ENCODE measurements around the gene AKNAD1.

AKNAD1 gene

DNA sequence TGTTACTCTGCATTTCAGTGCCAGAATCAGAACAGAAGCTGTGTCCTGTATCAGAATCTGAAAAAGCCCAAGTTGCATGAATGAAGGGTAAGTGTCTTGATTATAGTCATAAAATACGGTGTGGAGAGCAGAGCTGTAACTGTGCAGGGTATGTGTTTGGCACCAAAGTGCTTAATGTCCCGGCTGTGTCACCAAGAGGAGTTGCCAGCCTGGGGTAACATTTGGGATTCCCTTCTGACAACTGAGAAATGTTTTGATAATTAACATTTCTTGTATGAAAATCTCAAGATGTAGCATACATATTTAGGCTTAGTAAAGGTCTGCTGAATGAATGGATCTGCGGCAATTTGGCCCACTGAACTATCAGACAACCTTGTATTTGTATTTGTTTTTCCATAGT, 33.3 kb downstream of the AKNAD1 start:
- H2BK5ac ChIP-seq (ENCODE audit: low read length), result no peak overlapping the region
- H3K4me2 ChIP-seq (ENCODE audit: low read length), result no peak overlapping the region
- H3K18ac ChIP-seq (ENCODE audit: low read length), result no peak overlapping the region
- no peak overlapping the region for H2BK15ac ChIP-seq (replicated peaks; ENCODE audit: low read depth)
- H3K56ac ChIP-seq (ENCODE audit: low read length), result no peak overlapping the region
- H4K5ac ChIP-seq (ENCODE audit: low read length), result no peak overlapping the region
- DNase-seq, result no peak
- no peaks in the 10 kb centered on the region for H3K36me3 ChIP-seq (ENCODE audit: control insufficient read depth, insufficient read depth, low read length)
- H3K4me3 ChIP-seq (ENCODE audit: low read length), result no peak overlapping the region
- H3K23ac ChIP-seq (ENCODE audit: low read length), result no peak overlapping the region
- no peak overlapping the region for H4K8ac ChIP-seq (ENCODE audit: low read depth, low read length)
- H3K27ac ChIP-seq (ENCODE audit: low read depth, low read length), result no peak overlapping the region
- no peak overlapping the region for H3K9ac ChIP-seq (ENCODE audit: low read length)
- no peaks in the 10 kb centered on the region for H3K79me1 ChIP-seq (ENCODE audit: low read length)
- H2BK120ac ChIP-seq (ENCODE audit: low read depth, low read length), result no peak overlapping the region
- no peak overlapping the region for H2AK5ac ChIP-seq (ENCODE audit: low read length)
- no peaks in the 10 kb centered on the region for H3K27me3 ChIP-seq (ENCODE audit: insufficient read depth, low read length, poor library complexity)
- H3K4me1 ChIP-seq (ENCODE audit: control insufficient read depth, low read depth, low read length), result peaks cover 3% of the 10 kb centered on the region
- H3K79me2 ChIP-seq (ENCODE audit: control insufficient read depth, insufficient read depth, low read length), result no peaks in the 10 kb centered on the region
- no CpG with 5 or more reads among the region's 3 CpGs for WGBS (ENCODE audit: extremely low coverage, insufficient coverage, low lambda C conversion rate)
- H3K4ac ChIP-seq (ENCODE audit: low read depth, low read length), result no peak overlapping the region

DNA sequence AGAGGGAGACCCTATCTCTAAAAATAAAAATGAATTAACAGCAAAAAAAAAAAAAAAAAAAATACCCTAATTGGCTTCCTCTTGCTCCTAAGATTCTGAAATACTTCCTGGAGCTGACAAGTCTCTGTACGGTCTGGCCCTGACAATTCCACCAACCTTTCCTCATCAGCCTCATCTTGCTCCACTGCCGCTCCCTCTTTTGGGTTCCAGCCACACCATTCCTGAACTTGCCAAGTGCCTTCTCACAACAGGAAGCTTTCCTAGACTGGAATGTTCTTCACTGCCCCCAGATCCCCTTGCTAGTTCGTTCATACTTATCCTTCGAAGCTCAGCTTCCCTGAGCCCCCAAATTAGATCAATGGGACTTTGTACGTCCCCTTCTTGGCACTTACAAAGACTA, 37.0 kb downstream of the AKNAD1 start:
- H3K18ac ChIP-seq (ENCODE audit: low read length), result no peak overlapping the region
- no peaks in the 10 kb centered on the region for H3K36me3 ChIP-seq (ENCODE audit: control insufficient read depth, insufficient read depth, low read length)
- no peak for DNase-seq
- no peak overlapping the region for H3K23ac ChIP-seq (ENCODE audit: low read length)
- no peak overlapping the region for H3K4me2 ChIP-seq (ENCODE audit: low read length)
- no peak overlapping the region for H4K5ac ChIP-seq (ENCODE audit: low read length)
- no peak overlapping the region for H3K4me3 ChIP-seq (ENCODE audit: low read length)
- H2AK5ac ChIP-seq (ENCODE audit: low read length), result no peak overlapping the region
- H3K4ac ChIP-seq (ENCODE audit: low read depth, low read length), result no peak overlapping the region
- H3K27ac ChIP-seq (ENCODE audit: low read depth, low read length), result no peak overlapping the region
- no peak overlapping the region for H3K9ac ChIP-seq (ENCODE audit: low read length)
- no peaks in the 10 kb centered on the region for H3K79me1 ChIP-seq (ENCODE audit: low read length)
- H3K4me1 ChIP-seq (ENCODE audit: control insufficient read depth, low read depth, low read length), result no peaks in the 10 kb centered on the region
- H4K8ac ChIP-seq (ENCODE audit: low read depth, low read length), result no peak overlapping the region
- H2BK5ac ChIP-seq (ENCODE audit: low read length), result no peak overlapping the region
- H2BK15ac ChIP-seq (replicated peaks; ENCODE audit: low read depth), result no peak overlapping the region
- no peak overlapping the region for H2BK120ac ChIP-seq (ENCODE audit: low read depth, low read length)
- no peak overlapping the region for H3K56ac ChIP-seq (ENCODE audit: low read length)
- H3K79me2 ChIP-seq (ENCODE audit: control insufficient read depth, insufficient read depth, low read length), result no peaks in the 10 kb centered on the region
- no peaks in the 10 kb centered on the region for H3K27me3 ChIP-seq (ENCODE audit: insufficient read depth, low read length, poor library complexity)
- no CpG with 5 or more reads among the region's 5 CpGs for WGBS (ENCODE audit: extremely low coverage, insufficient coverage, low lambda C conversion rate)

DNA sequence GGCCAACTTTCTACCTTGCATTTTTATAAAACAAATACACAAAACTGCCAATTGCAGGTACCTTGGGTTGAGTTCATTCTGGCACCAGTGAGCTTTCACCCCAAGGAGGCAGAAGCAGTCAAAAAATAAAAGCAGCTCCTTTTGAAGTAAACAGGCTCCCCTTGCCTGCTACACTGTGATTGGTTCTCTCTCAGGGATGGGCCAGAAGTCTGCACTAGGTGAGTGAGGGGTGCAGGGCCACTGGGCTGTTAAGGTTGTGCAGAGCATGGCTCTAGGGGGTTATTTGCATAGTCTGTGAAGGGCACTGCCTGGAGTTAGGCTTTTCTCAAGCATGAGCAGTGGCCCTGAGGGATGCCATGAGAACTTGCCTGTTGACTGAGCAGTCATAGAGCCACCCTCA, 39.1 kb downstream of the AKNAD1 start:
- no peak overlapping the region for H3K4ac ChIP-seq (ENCODE audit: low read depth, low read length)
- H3K4me3 ChIP-seq (ENCODE audit: low read length), result no peak overlapping the region
- H4K5ac ChIP-seq (ENCODE audit: low read length), result no peak overlapping the region
- DNase-seq, result peak; percentile 13
- H3K79me2 ChIP-seq (ENCODE audit: control insufficient read depth, insufficient read depth, low read length), result no peaks in the 10 kb centered on the region
- no peaks in the 10 kb centered on the region for H3K27me3 ChIP-seq (ENCODE audit: insufficient read depth, low read length, poor library complexity)
- no peak overlapping the region for H3K18ac ChIP-seq (ENCODE audit: low read length)
- H3K9ac ChIP-seq (ENCODE audit: low read length), result no peak overlapping the region
- H2BK5ac ChIP-seq (ENCODE audit: low read length), result no peak overlapping the region
- H2BK15ac ChIP-seq (replicated peaks; ENCODE audit: low read depth), result no peak overlapping the region
- no peak overlapping the region for H2AK5ac ChIP-seq (ENCODE audit: low read length)
- no peaks in the 10 kb centered on the region for H3K4me1 ChIP-seq (ENCODE audit: control insufficient read depth, low read depth, low read length)
- no peaks in the 10 kb centered on the region for H3K79me1 ChIP-seq (ENCODE audit: low read length)
- H2BK120ac ChIP-seq (ENCODE audit: low read depth, low read length), result no peak overlapping the region
- no peak overlapping the region for H3K27ac ChIP-seq (ENCODE audit: low read depth, low read length)
- H3K56ac ChIP-seq (ENCODE audit: low read length), result no peak overlapping the region
- H3K23ac ChIP-seq (ENCODE audit: low read length), result no peak overlapping the region
- no peak overlapping the region for H3K4me2 ChIP-seq (ENCODE audit: low read length)
- H3K36me3 ChIP-seq (ENCODE audit: control insufficient read depth, insufficient read depth, low read length), result no peaks in the 10 kb centered on the region
- H4K8ac ChIP-seq (ENCODE audit: low read depth, low read length), result no peak overlapping the region

DNA sequence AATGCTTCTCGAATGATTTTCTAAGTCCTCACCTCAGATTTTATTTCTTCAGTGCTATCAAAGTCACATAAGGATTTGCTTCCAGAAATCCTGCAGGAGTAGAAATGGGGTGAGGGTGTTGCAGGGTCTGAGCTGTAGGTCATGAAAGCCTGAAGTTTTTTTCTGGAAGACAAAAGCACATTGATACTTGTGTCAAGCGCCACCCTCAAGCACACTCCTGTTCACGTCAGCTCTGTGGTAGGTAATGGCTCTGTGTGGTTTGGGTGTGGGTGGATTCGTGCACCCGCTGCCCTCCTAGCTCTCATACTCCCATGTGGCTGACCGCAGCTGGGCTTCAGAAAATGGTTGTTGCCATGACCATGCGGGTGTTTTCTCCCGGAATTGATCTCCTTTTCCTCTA, 39.9 kb downstream of the AKNAD1 start:
- Histone ChIP-seq H3K9ac (ENCODE audit: low read length) (no peak overlapping the region), H3K4me3 (ENCODE audit: low read length) (no peak overlapping the region), H3K18ac (ENCODE audit: low read length) (no peak overlapping the region), H3K27me3 (ENCODE audit: insufficient read depth, low read length, poor library complexity) (no peaks in the 10 kb centered on the region), H2BK15ac (replicated peaks; ENCODE audit: low read depth) (no peak overlapping the region), H4K5ac (ENCODE audit: low read length) (no peak overlapping the region), H3K27ac (ENCODE audit: low read depth, low read length) (no peak overlapping the region), H3K36me3 (ENCODE audit: control insufficient read depth, insufficient read depth, low read length) (no peaks in the 10 kb centered on the region), H3K23ac (ENCODE audit: low read length) (no peak overlapping the region), H3K56ac (ENCODE audit: low read length) (peak overlapping the region; percentile 47), H2BK120ac (ENCODE audit: low read depth, low read length) (no peak overlapping the region), H3K4me2 (ENCODE audit: low read length) (no peak overlapping the region), H2BK5ac (ENCODE audit: low read length) (no peak overlapping the region), H3K4ac (ENCODE audit: low read depth, low read length) (no peak overlapping the region), H3K79me1 (ENCODE audit: low read length) (no peaks in the 10 kb centered on the region), H3K4me1 (ENCODE audit: control insufficient read depth, low read depth, low read length) (no peaks in the 10 kb centered on the region), H3K79me2 (ENCODE audit: control insufficient read depth, insufficient read depth, low read length) (no peaks in the 10 kb centered on the region), H2AK5ac (ENCODE audit: low read length) (no peak overlapping the region), H4K8ac (ENCODE audit: low read depth, low read length) (no peak overlapping the region)
- no CpG with 5 or more reads among the region's 8 CpGs for WGBS (ENCODE audit: extremely low coverage, insufficient coverage, low lambda C conversion rate)
- no peak for DNase-seq

DNA sequence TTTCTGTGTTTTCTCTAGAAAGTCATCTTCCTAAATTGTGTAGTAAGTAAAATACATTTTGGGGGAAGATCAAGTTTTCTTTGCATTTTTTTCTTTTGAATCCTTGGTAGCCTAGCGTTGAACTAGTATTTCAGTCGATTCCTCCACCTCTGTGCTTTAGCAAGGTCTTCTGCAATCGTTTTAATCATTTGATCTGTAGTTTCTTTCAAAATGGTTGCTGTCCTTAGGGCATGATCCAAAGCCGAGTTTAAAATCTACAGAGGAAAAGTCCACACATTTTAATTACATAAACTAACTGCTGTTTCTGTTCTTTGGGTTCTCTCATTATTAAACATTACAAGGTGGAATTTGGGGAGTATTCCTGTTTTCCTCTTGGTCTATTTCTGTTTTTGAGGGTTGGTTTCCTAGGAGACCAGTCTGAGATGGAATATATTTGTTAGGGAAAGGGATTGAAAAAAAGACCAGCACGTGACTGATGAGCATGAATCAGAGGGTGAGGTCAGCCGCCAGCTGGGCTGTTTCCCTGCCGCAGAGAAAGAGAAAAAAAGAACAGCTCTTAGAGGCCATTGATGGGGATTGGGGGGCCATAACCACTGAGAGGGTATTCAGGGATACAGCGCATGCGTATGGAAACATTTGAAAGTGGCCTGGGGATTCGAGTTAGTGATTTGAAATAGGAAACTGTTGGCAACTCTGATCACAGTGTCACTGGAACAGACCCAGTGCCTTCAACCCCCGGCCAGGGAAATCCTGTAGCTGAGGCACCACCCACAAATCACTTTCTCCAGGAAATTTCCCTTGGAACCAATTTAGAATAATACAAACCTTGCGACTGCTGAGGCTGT, 40.6 kb downstream of the AKNAD1 start:
- H4K5ac ChIP-seq (ENCODE audit: low read length), result no peak overlapping the region
- H3K27ac ChIP-seq (ENCODE audit: low read depth, low read length), result no peak overlapping the region
- no CpG with 5 or more reads among the region's 12 CpGs for whole genome bisulfite sequencing (ENCODE audit: extremely low coverage, insufficient coverage, low lambda C conversion rate)
- no peaks in the 10 kb centered on the region for H3K79me2 ChIP-seq (ENCODE audit: control insufficient read depth, insufficient read depth, low read length)
- no peak overlapping the region for H3K23ac ChIP-seq (ENCODE audit: low read length)
- H2AK5ac ChIP-seq (ENCODE audit: low read length), result no peak overlapping the region
- no peaks in the 10 kb centered on the region for H3K4me1 ChIP-seq (ENCODE audit: control insufficient read depth, low read depth, low read length)
- no peaks in the 10 kb centered on the region for H3K36me3 ChIP-seq (ENCODE audit: control insufficient read depth, insufficient read depth, low read length)
- no peak overlapping the region for H3K9ac ChIP-seq (ENCODE audit: low read length)
- H3K4me3 ChIP-seq (ENCODE audit: low read length), result no peak overlapping the region
- no peak overlapping the region for H3K4me2 ChIP-seq (ENCODE audit: low read length)
- peak overlapping the region; percentile 60 for H2BK15ac ChIP-seq (replicated peaks; ENCODE audit: low read depth)
- H4K8ac ChIP-seq (ENCODE audit: low read depth, low read length), result no peak overlapping the region
- H2BK5ac ChIP-seq (ENCODE audit: low read length), result no peak overlapping the region
- no peaks in the 10 kb centered on the region for H3K27me3 ChIP-seq (ENCODE audit: insufficient read depth, low read length, poor library complexity)
- no peak overlapping the region for H3K4ac ChIP-seq (ENCODE audit: low read depth, low read length)
- H3K79me1 ChIP-seq (ENCODE audit: low read length), result no peaks in the 10 kb centered on the region
- DNase-seq, result peak; percentile 82
- H3K56ac ChIP-seq (ENCODE audit: low read length), result peak overlapping the region; percentile 28
- H3K18ac ChIP-seq (ENCODE audit: low read length), result peak overlapping the region; percentile 51
- no peak overlapping the region for H2BK120ac ChIP-seq (ENCODE audit: low read depth, low read length)

DNA sequence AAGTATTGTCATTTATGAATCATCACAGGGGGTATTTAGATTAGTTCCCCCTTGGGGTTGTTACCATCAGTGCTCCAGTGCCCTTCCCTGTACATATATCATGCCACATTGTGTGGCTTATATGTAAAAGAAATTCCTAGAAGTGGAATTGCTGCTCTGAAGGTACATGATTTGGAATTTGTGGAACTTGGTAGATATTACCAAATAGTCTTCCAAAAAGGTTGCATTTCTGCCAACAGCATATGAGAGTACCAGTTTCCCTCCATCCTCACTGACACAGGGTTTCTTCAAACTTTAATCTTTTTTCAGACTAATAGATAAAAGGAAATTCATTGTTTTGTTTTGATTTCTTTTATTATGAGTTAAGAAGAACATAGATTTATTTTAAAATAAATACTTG, 41.3 kb downstream of the AKNAD1 start:
- Histone ChIP-seq H2BK15ac (replicated peaks; ENCODE audit: low read depth) (no peak overlapping the region), H3K36me3 (ENCODE audit: control insufficient read depth, insufficient read depth, low read length) (no peaks in the 10 kb centered on the region), H3K18ac (ENCODE audit: low read length) (no peak overlapping the region), H3K79me1 (ENCODE audit: low read length) (no peaks in the 10 kb centered on the region), H4K5ac (ENCODE audit: low read length) (no peak overlapping the region), H3K4ac (ENCODE audit: low read depth, low read length) (no peak overlapping the region), H3K4me2 (ENCODE audit: low read length) (no peak overlapping the region), H2BK120ac (ENCODE audit: low read depth, low read length) (no peak overlapping the region), H3K4me1 (ENCODE audit: control insufficient read depth, low read depth, low read length) (no peaks in the 10 kb centered on the region), H3K27me3 (ENCODE audit: insufficient read depth, low read length, poor library complexity) (no peaks in the 10 kb centered on the region), H3K23ac (ENCODE audit: low read length) (no peak overlapping the region), H2BK5ac (ENCODE audit: low read length) (no peak overlapping the region), H4K8ac (ENCODE audit: low read depth, low read length) (no peak overlapping the region), H3K9ac (ENCODE audit: low read length) (no peak overlapping the region), H3K27ac (ENCODE audit: low read depth, low read length) (no peak overlapping the region), H3K79me2 (ENCODE audit: control insufficient read depth, insufficient read depth, low read length) (no peaks in the 10 kb centered on the region), H3K56ac (ENCODE audit: low read length) (no peak overlapping the region), H2AK5ac (ENCODE audit: low read length) (no peak overlapping the region), H3K4me3 (ENCODE audit: low read length) (no peak overlapping the region)
- DNase-seq, result no peak

Data from mesendoderm (in vitro differentiated cells).